ENCODE measurements around the gene PTPN6.
A peak's percentile ranks its signal among the peaks of the same experiment; 100 is the strongest.

PTPN6 gene

DNA sequence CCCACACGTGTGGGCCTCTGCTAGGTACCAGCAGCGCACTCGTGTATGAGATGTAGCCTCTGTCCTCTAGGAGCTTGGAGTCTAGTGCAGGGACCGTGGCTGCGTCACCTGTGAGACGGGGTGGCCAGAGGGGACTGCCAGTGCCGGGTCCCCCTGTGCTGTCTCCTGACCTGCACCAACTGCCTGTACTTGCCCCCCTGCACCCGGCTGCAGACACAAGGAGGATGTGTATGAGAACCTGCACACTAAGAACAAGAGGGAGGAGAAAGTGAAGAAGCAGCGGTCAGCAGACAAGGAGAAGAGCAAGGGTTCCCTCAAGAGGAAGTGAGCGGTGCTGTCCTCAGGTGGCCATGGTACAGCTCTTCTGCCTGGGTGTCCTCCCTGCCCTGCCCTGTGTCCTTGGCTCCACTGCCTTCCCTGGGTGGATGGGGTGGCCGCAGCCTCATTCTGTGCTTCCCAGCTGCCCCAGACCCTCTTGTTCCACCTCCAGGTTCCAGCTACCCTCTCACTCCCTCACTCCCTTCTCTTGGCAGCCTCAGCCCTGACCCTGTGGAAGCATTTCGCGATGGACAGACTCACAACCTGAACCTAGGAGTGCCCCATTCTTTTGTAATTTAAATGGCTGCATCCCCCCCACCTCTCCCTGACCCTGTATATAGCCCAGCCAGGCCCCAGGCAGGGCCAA, 9.6 kb downstream of the PTPN6 start:
- TF ChIP-seq, protein P1, sequence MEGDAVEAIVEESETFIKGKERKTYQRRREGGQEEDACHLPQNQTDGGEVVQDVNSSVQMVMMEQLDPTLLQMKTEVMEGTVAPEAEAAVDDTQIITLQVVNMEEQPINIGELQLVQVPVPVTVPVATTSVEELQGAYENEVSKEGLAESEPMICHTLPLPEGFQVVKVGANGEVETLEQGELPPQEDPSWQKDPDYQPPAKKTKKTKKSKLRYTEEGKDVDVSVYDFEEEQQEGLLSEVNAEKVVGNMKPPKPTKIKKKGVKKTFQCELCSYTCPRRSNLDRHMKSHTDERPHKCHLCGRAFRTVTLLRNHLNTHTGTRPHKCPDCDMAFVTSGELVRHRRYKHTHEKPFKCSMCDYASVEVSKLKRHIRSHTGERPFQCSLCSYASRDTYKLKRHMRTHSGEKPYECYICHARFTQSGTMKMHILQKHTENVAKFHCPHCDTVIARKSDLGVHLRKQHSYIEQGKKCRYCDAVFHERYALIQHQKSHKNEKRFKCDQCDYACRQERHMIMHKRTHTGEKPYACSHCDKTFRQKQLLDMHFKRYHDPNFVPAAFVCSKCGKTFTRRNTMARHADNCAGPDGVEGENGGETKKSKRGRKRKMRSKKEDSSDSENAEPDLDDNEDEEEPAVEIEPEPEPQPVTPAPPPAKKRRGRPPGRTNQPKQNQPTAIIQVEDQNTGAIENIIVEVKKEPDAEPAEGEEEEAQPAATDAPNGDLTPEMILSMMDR (conservative IDR thresholded peaks at IDR 0.05; ENCODE audit: low read length) = peak; percentile 42
- no peak for TF ChIP-seq EZH2phosphoT487 (IDR thresholded peaks at IDR 0.05; ENCODE audit: borderline replicate concordance)
- H3K4me2 ChIP-seq (ENCODE audit: low read depth, low read length, poor library complexity, severe bottlenecking) = peak overlapping the region; percentile 97
- no peak overlapping the region for H2AFZ ChIP-seq (ENCODE audit: low read length)
- peaks cover 45% of the 10 kb centered on the region for H3K79me2 ChIP-seq (ENCODE audit: insufficient read depth, low read length)
- no peaks in the 10 kb centered on the region for H4K20me1 ChIP-seq (ENCODE audit: insufficient read depth, low read length, poor library complexity, severe bottlenecking)
- no peak overlapping the region for H3K4me3 ChIP-seq (ENCODE audit: low read length, poor library complexity, severe bottlenecking)
- peaks cover 71% of the 10 kb centered on the region for H3K4me1 ChIP-seq (ENCODE audit: insufficient read depth, low read length, poor library complexity, severe bottlenecking)
- no peaks in the 10 kb centered on the region for H3K27me3 ChIP-seq (ENCODE audit: insufficient read depth, low read length, poor library complexity, severe bottlenecking)
- peak overlapping the region; percentile 97 for H3K9ac ChIP-seq (ENCODE audit: low read depth, low read length, poor library complexity, severe bottlenecking)
- H3K9me3 ChIP-seq (ENCODE audit: insufficient read depth, low read depth, low read length) = no peaks in the 10 kb centered on the region
- no peaks in the 10 kb centered on the region for H3K9me2 ChIP-seq (replicated peaks; ENCODE audit: low read depth, low read length)
- peaks cover 6% of the 10 kb centered on the region; the same call in 1 of the 2 replicates for H3F3A ChIP-seq (ENCODE audit: low read depth)
- peaks cover 10% of the 10 kb centered on the region; the same call in 1 of the 2 replicates for H3K36me3 ChIP-seq (ENCODE audit: insufficient read depth, low read length)

DNA sequence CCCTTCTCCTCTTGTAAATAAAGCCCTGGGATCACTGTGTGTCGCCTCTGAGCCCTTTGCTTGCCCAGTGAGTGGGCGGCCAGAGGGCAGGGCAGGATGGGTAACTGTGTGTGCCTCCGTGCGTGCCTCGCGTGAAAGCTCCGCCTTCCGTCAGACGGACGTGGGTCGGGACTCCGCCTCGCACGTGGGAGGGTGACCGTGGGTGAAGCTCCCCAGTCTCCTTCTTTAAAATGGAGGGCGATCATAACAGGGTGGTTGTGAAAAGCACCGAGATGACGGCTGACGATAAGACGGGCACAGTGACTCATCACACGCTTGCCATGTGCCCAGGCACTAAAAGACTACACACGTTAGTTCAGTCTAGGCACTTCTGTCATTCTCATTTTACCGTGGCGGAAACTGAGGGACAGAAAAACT, 10.1 kb downstream of the PTPN6 start:
- no peak overlapping the region for H2AFZ ChIP-seq (ENCODE audit: low read length)
- TF ChIP-seq EZH2phosphoT487 (IDR thresholded peaks at IDR 0.05; ENCODE audit: borderline replicate concordance) = no peak
- TF ChIP-seq, protein P1 (conservative IDR thresholded peaks at IDR 0.05; ENCODE audit: low read length) = no peak
- H3K9ac ChIP-seq (ENCODE audit: low read depth, low read length, poor library complexity, severe bottlenecking) = peak overlapping the region; percentile 97
- H3K9me2 ChIP-seq (replicated peaks; ENCODE audit: low read depth, low read length) = no peaks in the 10 kb centered on the region
- H4K20me1 ChIP-seq (ENCODE audit: insufficient read depth, low read length, poor library complexity, severe bottlenecking) = no peaks in the 10 kb centered on the region
- peaks cover 40% of the 10 kb centered on the region for H3K79me2 ChIP-seq (ENCODE audit: insufficient read depth, low read length)
- no peak overlapping the region for H3K4me3 ChIP-seq (ENCODE audit: low read length, poor library complexity, severe bottlenecking)
- H3K9me3 ChIP-seq (ENCODE audit: insufficient read depth, low read depth, low read length) = no peaks in the 10 kb centered on the region
- H3F3A ChIP-seq (ENCODE audit: low read depth) = peaks cover 12% of the 10 kb centered on the region
- H3K27me3 ChIP-seq (ENCODE audit: insufficient read depth, low read length, poor library complexity, severe bottlenecking) = no peaks in the 10 kb centered on the region
- H3K4me2 ChIP-seq (ENCODE audit: low read depth, low read length, poor library complexity, severe bottlenecking) = peak overlapping the region; percentile 97
- peaks cover 66% of the 10 kb centered on the region for H3K4me1 ChIP-seq (ENCODE audit: insufficient read depth, low read length, poor library complexity, severe bottlenecking)
- peaks cover 15% of the 10 kb centered on the region; the same call in 1 of the 2 replicates for H3K36me3 ChIP-seq (ENCODE audit: insufficient read depth, low read length)

DNA sequence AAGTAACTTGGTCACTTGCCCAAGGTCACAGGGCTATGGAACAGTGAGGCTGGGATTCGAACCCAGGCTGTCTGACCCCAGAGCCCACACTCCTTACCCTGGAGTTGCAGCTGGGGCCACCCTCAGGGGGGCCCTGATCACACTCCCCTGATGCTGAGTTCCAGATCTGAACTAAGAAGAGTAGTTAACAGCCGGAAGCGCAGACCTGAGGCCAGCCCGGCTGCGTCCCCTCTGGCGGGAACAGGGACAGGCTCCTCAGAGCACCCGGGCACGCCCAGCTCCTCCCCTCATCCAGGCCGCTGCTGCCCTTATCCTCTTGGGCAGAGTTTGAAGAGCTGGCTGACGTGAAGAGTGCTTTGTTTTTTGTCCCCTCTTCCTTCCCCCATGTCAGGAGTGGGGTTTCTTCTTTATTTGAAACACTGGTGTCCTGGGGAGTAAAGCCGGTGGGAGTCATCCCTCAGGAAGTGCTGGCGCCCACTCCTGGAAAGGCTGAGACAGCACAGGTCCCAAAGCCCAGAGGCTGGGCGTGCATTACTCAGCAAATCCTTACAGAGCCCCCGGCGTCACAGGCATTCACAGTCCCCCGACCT, 10.6 kb downstream of the PTPN6 start:
- Histone ChIP-seq H4K20me1 (ENCODE audit: insufficient read depth, low read length, poor library complexity, severe bottlenecking) (no peaks in the 10 kb centered on the region), H3K4me3 (ENCODE audit: low read length, poor library complexity, severe bottlenecking) (no peak overlapping the region), H2AFZ (ENCODE audit: low read length) (no peak overlapping the region), H3K9me2 (replicated peaks; ENCODE audit: low read depth, low read length) (no peaks in the 10 kb centered on the region), H3K9me3 (ENCODE audit: insufficient read depth, low read depth, low read length) (no peaks in the 10 kb centered on the region), H3K9ac (ENCODE audit: low read depth, low read length, poor library complexity, severe bottlenecking) (peak overlapping the region; percentile 97), H3K79me2 (ENCODE audit: insufficient read depth, low read length) (peaks cover 35% of the 10 kb centered on the region), H3K4me1 (ENCODE audit: insufficient read depth, low read length, poor library complexity, severe bottlenecking) (peaks cover 61% of the 10 kb centered on the region), H3K4me2 (ENCODE audit: low read depth, low read length, poor library complexity, severe bottlenecking) (no peak overlapping the region), H3K27me3 (ENCODE audit: insufficient read depth, low read length, poor library complexity, severe bottlenecking) (no peaks in the 10 kb centered on the region), H3K36me3 (ENCODE audit: insufficient read depth, low read length) (peaks cover 18% of the 10 kb centered on the region; the same call in 1 of the 2 replicates), H3F3A (ENCODE audit: low read depth) (peaks cover 13% of the 10 kb centered on the region)
- TF ChIP-seq, protein P1 (conservative IDR thresholded peaks at IDR 0.05; ENCODE audit: low read length) = peak; percentile 60
- no peak for TF ChIP-seq EZH2phosphoT487 (IDR thresholded peaks at IDR 0.05; ENCODE audit: borderline replicate concordance)

All from Loucy (cell line).